ENCODE measurements around the gene CLASP2.

DNA sequence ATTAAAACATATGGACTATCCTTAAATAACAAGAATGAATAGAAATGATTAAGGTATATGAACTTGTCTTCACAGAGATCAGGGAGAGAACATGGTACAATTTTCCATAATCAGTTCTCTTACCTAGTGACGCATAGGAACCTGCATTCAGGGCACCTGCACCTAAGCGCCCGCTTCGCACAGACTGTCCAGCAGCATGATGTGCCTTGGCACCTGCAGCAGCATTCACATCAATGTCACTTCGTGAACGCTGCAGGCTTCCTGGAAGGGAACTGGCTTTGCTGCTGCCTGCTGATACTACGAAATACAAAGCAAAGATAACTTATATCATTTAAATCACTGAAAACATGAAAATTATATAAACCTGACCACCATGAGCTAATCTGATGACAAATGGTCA is 115.2 kb downstream of the CLASP2 start:
- TF ChIP-seq, protein P1, sequence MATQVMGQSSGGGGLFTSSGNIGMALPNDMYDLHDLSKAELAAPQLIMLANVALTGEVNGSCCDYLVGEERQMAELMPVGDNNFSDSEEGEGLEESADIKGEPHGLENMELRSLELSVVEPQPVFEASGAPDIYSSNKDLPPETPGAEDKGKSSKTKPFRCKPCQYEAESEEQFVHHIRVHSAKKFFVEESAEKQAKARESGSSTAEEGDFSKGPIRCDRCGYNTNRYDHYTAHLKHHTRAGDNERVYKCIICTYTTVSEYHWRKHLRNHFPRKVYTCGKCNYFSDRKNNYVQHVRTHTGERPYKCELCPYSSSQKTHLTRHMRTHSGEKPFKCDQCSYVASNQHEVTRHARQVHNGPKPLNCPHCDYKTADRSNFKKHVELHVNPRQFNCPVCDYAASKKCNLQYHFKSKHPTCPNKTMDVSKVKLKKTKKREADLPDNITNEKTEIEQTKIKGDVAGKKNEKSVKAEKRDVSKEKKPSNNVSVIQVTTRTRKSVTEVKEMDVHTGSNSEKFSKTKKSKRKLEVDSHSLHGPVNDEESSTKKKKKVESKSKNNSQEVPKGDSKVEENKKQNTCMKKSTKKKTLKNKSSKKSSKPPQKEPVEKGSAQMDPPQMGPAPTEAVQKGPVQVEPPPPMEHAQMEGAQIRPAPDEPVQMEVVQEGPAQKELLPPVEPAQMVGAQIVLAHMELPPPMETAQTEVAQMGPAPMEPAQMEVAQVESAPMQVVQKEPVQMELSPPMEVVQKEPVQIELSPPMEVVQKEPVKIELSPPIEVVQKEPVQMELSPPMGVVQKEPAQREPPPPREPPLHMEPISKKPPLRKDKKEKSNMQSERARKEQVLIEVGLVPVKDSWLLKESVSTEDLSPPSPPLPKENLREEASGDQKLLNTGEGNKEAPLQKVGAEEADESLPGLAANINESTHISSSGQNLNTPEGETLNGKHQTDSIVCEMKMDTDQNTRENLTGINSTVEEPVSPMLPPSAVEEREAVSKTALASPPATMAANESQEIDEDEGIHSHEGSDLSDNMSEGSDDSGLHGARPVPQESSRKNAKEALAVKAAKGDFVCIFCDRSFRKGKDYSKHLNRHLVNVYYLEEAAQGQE (IDR thresholded peaks at IDR 0.05; ENCODE audit: insufficient read depth in 1 of 2, low read depth in 2 of 2, low read length in 1 of 2), result no peak
- TF ChIP-seq, protein P2, sequence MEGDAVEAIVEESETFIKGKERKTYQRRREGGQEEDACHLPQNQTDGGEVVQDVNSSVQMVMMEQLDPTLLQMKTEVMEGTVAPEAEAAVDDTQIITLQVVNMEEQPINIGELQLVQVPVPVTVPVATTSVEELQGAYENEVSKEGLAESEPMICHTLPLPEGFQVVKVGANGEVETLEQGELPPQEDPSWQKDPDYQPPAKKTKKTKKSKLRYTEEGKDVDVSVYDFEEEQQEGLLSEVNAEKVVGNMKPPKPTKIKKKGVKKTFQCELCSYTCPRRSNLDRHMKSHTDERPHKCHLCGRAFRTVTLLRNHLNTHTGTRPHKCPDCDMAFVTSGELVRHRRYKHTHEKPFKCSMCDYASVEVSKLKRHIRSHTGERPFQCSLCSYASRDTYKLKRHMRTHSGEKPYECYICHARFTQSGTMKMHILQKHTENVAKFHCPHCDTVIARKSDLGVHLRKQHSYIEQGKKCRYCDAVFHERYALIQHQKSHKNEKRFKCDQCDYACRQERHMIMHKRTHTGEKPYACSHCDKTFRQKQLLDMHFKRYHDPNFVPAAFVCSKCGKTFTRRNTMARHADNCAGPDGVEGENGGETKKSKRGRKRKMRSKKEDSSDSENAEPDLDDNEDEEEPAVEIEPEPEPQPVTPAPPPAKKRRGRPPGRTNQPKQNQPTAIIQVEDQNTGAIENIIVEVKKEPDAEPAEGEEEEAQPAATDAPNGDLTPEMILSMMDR (IDR thresholded peaks at IDR 0.05), result no peak
- no peak for TF ChIP-seq POLR2AphosphoS5 (IDR thresholded peaks at IDR 0.05; ENCODE audit: low read depth, low read length)

All from Panc1 (cell line).